Fibroblast of lung (primary cell): Measurements from ENCODE around the gene ZFR2. TPM values are rescaled to one million over a fixed set of nuclear protein-coding genes. Genes with fewer than 3 reads are reported as not detected.

ENCODE experiments used
- DNase-seq, 2 donors: peaks; one replicate each; pipeline versions ENCODE4 v3.0.0 to v3.0.0-alpha.2; 2010; ENCODE audit warnings: low read depth in 2 of 2
- H2AFZ ChIP-seq: 2 replicates; pipeline ENCODE4 v1.5.1; 2012; ENCODE audit warnings: low read length, control low read depth, inconsistent platforms
- H3K27ac ChIP-seq: 2 replicates; pipeline ENCODE4 v1.5.1; 2011; ENCODE audit warnings: low read length, control low read depth; ENCODE audit not compliant: insufficient read depth
- H3K27me3 ChIP-seq: 2 replicates; pipeline ENCODE4 v1.5.1; 2011; ENCODE audit warnings: mild to moderate bottlenecking, low read length; ENCODE audit not compliant: control insufficient read depth, insufficient read depth
- H3K36me3 ChIP-seq: 2 replicates; pipeline ENCODE4 v1.5.1; 2011; ENCODE audit warnings: low read length; ENCODE audit not compliant: control insufficient read depth, insufficient read depth
- H3K4me1 ChIP-seq: 2 replicates; pipeline ENCODE4 v1.5.1; 2011; ENCODE audit warnings: low read length; ENCODE audit not compliant: control insufficient read depth, insufficient read depth; ENCODE audit errors: extremely low read depth
- H3K4me2 ChIP-seq: 2 replicates; pipeline ENCODE4 v1.5.1; 2011; ENCODE audit warnings: low read length, control low read depth; ENCODE audit not compliant: insufficient read depth; ENCODE audit errors: extremely low read depth
- H3K4me3 ChIP-seq, 4 experiments: fragments of 200-600 bp in 1 of 4; sonication (generic) in 1 of 4; replicated peaks in 1 of 4; 2 replicates each; pipeline ENCODE4 v1.5.1; 2011 to 2016; ENCODE audit warnings: low read length in 4 of 4, low read depth in 3 of 4, mild to moderate bottlenecking in 3 of 4, control low read depth in 2 of 4, inconsistent platforms in 1 of 4, mixed read lengths in 1 of 4; ENCODE audit not compliant: insufficient read depth in 1 of 4; ENCODE audit errors: control extremely low read depth in 1 of 4
- H3K79me2 ChIP-seq: 2 replicates; pipeline ENCODE4 v1.5.1; 2012; ENCODE audit warnings: mild to moderate bottlenecking, low read length, inconsistent platforms; ENCODE audit not compliant: control insufficient read depth, insufficient read depth
- H3K9ac ChIP-seq: 2 replicates; pipeline ENCODE4 v1.5.1; 2011; ENCODE audit warnings: mild to moderate bottlenecking, low read length, control low read depth; ENCODE audit not compliant: insufficient read depth
- H3K9me3 ChIP-seq: 2 replicates; pipeline ENCODE4 v1.5.1; 2012; ENCODE audit warnings: low read depth, low read length; ENCODE audit not compliant: control insufficient read depth, insufficient read depth
- H4K20me1 ChIP-seq: 2 replicates; pipeline ENCODE4 v1.5.1; 2011; ENCODE audit warnings: low read length; ENCODE audit not compliant: control insufficient read depth, insufficient read depth; ENCODE audit errors: extremely low read depth
- CTCF ChIP-seq, 2 donors: IDR thresholded peaks in 1 of 2; conservative IDR thresholded peaks in 1 of 2; 1 replicate in 1 of 2; 2 replicates in 1 of 2; pipeline ENCODE4 v1.5.1; 2011 to 2012; ENCODE audit warnings: low read length in 2 of 2, control low read depth in 1 of 2, inconsistent platforms in 1 of 2, low read depth in 1 of 2, mild to moderate bottlenecking in 1 of 2
- EZH2 ChIP-seq: IDR thresholded peaks from 2 replicates; pipeline ENCODE4 v1.5.1; 2012; ENCODE audit warnings: low read length, control low read depth, mild to moderate bottlenecking; ENCODE audit errors: missing control alignments
- polyA plus RNA-seq, 2 donors: library from polyadenylated mRNA; depleted of rRNA in 1 of 2; stranded (reverse) in 1 of 2; unstranded in 1 of 2; fragments of >200 nt; gene quantifications; 2 replicates each; pipeline ENCODE4 v1.2.1, GENCODE V29; 2011 to 2012; ENCODE audit warnings: missing spikeins in 1 of 2
- total RNA-seq: library from RNA; depleted of rRNA; stranded (reverse); fragments of >200 nt; gene quantifications from 2 replicates; pipeline ENCODE4 v1.2.1, GENCODE V29; 2014

Gene ZFR2
- total and polyA plus RNA-seq, 2 donors (not counting 1 experiment from before 2014, with no cell fraction given), result not detected

GRCh38 chr19:3836887-3837286 is 32.0 kb downstream of the ZFR2 start:
- Histone ChIP-seq H3K4me3 (no peak overlapping the region), H3K27ac (no peak overlapping the region), H3K79me2 (no peaks in the 10 kb centered on the region), H2AFZ (no peak overlapping the region), H3K27me3 (no peaks in the 10 kb centered on the region), H3K9me3 (peaks cover 3% of the 10 kb centered on the region), H3K36me3 (no peaks in the 10 kb centered on the region), H3K4me1 (no peaks in the 10 kb centered on the region), H3K4me2 (no peak overlapping the region), H4K20me1 (no peaks in the 10 kb centered on the region), H3K9ac (no peak overlapping the region)
- no peak for DNase-seq
- TF ChIP-seq CTCF (conservative IDR thresholded peaks at IDR 0.05 in 1 of 2, IDR thresholded peaks at IDR 0.05 in 1 of 2; ENCODE audit: low read depth in 1 of 2, low read length in 2 of 2), result no peak

- H3K79me2 ChIP-seq, result no peaks in the 10 kb centered on the region
- no peaks in the 10 kb centered on the region for H3K27me3 ChIP-seq
- no peak overlapping the region for H3K4me2 ChIP-seq
- H3K27ac ChIP-seq, result no peak overlapping the region
- H2AFZ ChIP-seq, result no peak overlapping the region
- H3K4me3 ChIP-seq, result no peak overlapping the region
- H3K9ac ChIP-seq, result no peak overlapping the region
- no peak for DNase-seq
- H3K36me3 ChIP-seq, result no peaks in the 10 kb centered on the region
- H3K9me3 ChIP-seq, result peaks cover 3% of the 10 kb centered on the region
- no peaks in the 10 kb centered on the region for H3K4me1 ChIP-seq
- TF ChIP-seq CTCF (conservative IDR thresholded peaks at IDR 0.05 in 1 of 2, IDR thresholded peaks at IDR 0.05 in 1 of 2; ENCODE audit: low read depth in 1 of 2, low read length in 2 of 2), result no peak
- no peak for TF ChIP-seq EZH2
- H4K20me1 ChIP-seq, result no peaks in the 10 kb centered on the region
These were observed 33.8 kb downstream of the ZFR2 start for GRCh38 chr19:3835055-3835435.

GRCh38 chr19:3834349-3835054 is 34.3 kb downstream of the ZFR2 start:
- H3K9ac ChIP-seq, result no peak overlapping the region
- H3K27me3 ChIP-seq, result no peaks in the 10 kb centered on the region
- no peaks in the 10 kb centered on the region for H3K4me1 ChIP-seq
- no peak for TF ChIP-seq CTCF (conservative IDR thresholded peaks at IDR 0.05 in 1 of 2, IDR thresholded peaks at IDR 0.05 in 1 of 2; ENCODE audit: low read depth in 1 of 2, low read length in 2 of 2)
- no peak for TF ChIP-seq EZH2
- peaks cover 3% of the 10 kb centered on the region for H3K9me3 ChIP-seq
- no peaks in the 10 kb centered on the region for H4K20me1 ChIP-seq
- no peaks in the 10 kb centered on the region for H3K36me3 ChIP-seq
- no peak for DNase-seq
- no peak overlapping the region for H3K27ac ChIP-seq
- H3K79me2 ChIP-seq, result no peaks in the 10 kb centered on the region
- no peak overlapping the region for H2AFZ ChIP-seq
- no peak overlapping the region for H3K4me2 ChIP-seq
- no peak overlapping the region for H3K4me3 ChIP-seq
